ENCODE results near the gene ASXL3. TPM values are rescaled to one million over a fixed set of nuclear protein-coding genes. Genes with fewer than 3 reads are reported as not detected.

ASXL3 gene
- total and polyA plus RNA-seq, 9 of the 15 experiments (the other 6 are each of a cell fraction or from before 2014, with no cell fraction given): not detected

DNA sequence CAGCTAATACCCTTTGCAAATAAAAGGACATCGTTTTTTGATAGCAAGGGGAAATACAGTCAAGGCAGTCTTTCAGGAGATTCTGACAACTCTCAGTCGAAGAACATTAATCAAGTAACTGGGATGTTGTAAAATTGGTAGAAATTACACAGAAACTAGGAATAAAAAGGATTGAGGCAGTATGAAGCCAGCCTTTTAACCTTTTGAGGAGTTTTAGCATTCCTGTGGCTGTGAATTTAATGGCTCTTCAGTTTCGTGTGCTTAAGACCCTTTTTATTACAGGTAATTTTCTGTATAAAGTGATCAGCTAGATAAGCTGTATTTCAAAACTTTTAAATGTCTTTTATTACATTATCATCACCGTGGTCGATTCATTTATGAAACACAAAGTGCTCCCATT is 91.6 kb downstream of the ASXL3 start:
- CTCF ChIA-PET (ENCODE audit: low intra/inter-chr PET ratio): no interaction called here
- POLR2A ChIA-PET: interaction anchor here (0.7 kb wide), 1 partner anchor 36 kb away, joined by 3 read pairs; no protein-coding TSS in a partner anchor
- WGBS (ENCODE audit: insufficient coverage, low coverage, missing lambda C conversion rate): 0% methylated on average over 5 of the region's 5 CpGs
- TF ChIP-seq HNRNPK (IDR thresholded peaks at IDR 0.05; ENCODE audit: low read depth, low read length, poor library complexity, severe bottlenecking) (no peak), ZNF384 (IDR thresholded peaks at IDR 0.05; ENCODE audit: low read depth, low read length) (no peak), TRIM25 (IDR thresholded peaks at IDR 0.05; ENCODE audit: borderline replicate concordance) (no peak), FOXA1 (IDR thresholded peaks at IDR 0.05; ENCODE audit: borderline replicate concordance) (no peak), ZNF41 (CRISPR knock-in tag; conservative IDR thresholded peaks at IDR 0.05) (no peak), ZNF561 (CRISPR knock-in tag; conservative IDR thresholded peaks at IDR 0.05) (no peak), FOXO4 (CRISPR knock-in tag; IDR thresholded peaks at IDR 0.05) (no peak), CBFB (CRISPR knock-in tag; IDR thresholded peaks at IDR 0.05) (no peak), PPARD (CRISPR knock-in tag; IDR thresholded peaks at IDR 0.05) (no peak), CREB3L1 (IDR thresholded peaks at IDR 0.05; ENCODE audit: borderline replicate concordance, low read depth) (no peak), TAL1 (IDR thresholded peaks at IDR 0.05) (no peak)
- H3K27ac ChIP-seq (ENCODE audit: extremely low read depth, low read depth, low read length): no peak overlapping the region
- no peaks in the 10 kb centered on the region for H3K9me1 ChIP-seq (ENCODE audit: control insufficient read depth, insufficient read depth, low read length)
- H2AFZ ChIP-seq (ENCODE audit: low read depth, low read length): no peak overlapping the region
- FAIRE-seq (no peak), DNase-seq (ENCODE audit: extremely low read depth in 1 of 4, low spot score in 3 of 4) (no peak), ATAC-seq (no peak)
- in situ Hi-C loops (cut with MboI) (no loop called here), intact Hi-C loops (cut with micrococcal nuclease) (no loop called here)
- H3K4me3 ChIP-seq: no peak overlapping the region
- no peaks in the 10 kb centered on the region for H3K9me3 ChIP-seq (replicated peaks; ENCODE audit: control insufficient read depth, insufficient read depth, low read depth, low read length)
- H3K36me3 ChIP-seq (ENCODE audit: control insufficient read depth, insufficient read depth, low read length): no peaks in the 10 kb centered on the region
- H3K9ac ChIP-seq (ENCODE audit: insufficient read depth in 1 of 2, low read depth in 2 of 2, low read length in 2 of 2): no peak overlapping the region
- H3K4me2 ChIP-seq (ENCODE audit: insufficient read depth, low read length): no peak overlapping the region
- no peaks in the 10 kb centered on the region for H4K20me1 ChIP-seq (replicated peaks; ENCODE audit: control insufficient read depth, insufficient read depth, low read length)
- H3K27me3 ChIP-seq (ENCODE audit: control insufficient read depth in 2 of 2, insufficient read depth in 2 of 2, low read length in 2 of 2): no peaks in the 10 kb centered on the region
- H3K4me1 ChIP-seq (replicated peaks in 1 of 2; ENCODE audit: control insufficient read depth in 2 of 2, insufficient read depth in 2 of 2, low read length in 2 of 2): no peaks in the 10 kb centered on the region
- H3K79me2 ChIP-seq (ENCODE audit: control insufficient read depth, insufficient read depth, low read length): no peaks in the 10 kb centered on the region
- no TSS peak for BruUV-seq (replicated peaks)

Measured in K562 (cell line).